HG03457 (cell line): ENCODE measurements around the gene GALNT2.

Experiments
- ATAC-seq: cut with Tn5 transposase; IDR thresholded peaks from one replicate; pipeline ENCODE4 v1.9.1; 2021; ENCODE audit warnings: moderate number of reproducible peaks; ENCODE audit not compliant: unreplicated experiment

GALNT2 gene

DNA sequence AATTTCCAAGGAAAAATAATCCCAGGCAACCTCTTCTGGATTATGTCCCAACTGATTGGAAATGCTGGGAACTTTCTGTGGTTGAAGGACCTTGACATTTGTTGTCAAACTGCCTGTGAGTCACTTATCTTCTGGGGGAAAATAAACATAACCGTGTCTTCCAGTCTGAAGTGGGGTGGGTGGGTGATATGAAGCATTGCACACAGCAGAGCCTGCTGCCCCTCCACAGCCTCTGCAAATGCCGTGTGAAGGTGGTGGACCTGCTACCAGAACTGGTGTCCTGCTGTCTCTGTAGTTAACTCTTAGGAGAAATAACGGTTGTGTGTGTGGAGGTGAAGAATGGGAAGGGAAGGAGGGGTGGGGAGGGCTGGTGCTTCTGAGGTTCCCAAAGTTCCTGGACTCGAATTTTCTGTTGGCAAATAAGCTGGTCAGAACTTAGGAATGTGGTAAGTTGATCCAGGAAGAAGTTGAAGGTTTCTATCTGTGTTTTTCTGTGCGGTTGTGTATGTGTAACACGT is 23.2 kb downstream of the GALNT2 start:
- ATAC-seq, result no peak

DNA sequence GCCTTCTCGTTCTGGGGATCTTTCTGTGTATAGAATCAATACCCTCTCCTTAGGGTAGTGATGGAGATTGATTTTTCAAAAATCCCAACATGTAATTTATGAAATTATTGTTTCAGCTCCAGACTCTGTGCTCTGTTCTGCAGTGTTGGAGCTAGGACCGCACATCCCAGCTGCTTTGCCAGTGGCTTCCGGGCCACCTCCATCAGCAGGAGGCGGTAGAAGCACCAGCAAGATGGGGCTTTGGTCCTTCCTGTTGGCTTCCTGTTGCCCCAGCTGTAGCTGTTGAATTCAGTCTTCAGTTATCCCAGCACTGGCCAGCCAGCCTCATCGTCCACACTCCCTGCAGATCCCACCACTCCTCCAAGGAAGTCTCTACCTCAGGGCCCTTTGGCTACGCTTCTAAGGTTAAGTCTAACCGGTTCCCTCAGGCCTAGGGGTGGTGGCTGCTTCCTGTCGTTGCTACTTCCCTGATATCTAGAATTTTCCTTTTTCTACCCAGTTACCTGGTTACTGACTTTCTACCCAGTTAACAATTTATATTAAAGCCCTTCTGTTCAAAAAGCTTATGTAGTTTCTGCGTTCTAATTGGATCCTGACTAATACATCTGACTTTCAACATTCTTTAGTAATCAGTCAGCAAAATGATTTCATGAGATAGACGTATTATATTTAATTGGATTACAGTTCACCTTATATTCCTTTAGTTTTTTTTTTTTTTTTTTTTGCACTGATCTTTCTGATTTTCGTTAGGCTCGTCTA is 24.6 kb downstream of the GALNT2 start:
- ATAC-seq, result no peak

DNA sequence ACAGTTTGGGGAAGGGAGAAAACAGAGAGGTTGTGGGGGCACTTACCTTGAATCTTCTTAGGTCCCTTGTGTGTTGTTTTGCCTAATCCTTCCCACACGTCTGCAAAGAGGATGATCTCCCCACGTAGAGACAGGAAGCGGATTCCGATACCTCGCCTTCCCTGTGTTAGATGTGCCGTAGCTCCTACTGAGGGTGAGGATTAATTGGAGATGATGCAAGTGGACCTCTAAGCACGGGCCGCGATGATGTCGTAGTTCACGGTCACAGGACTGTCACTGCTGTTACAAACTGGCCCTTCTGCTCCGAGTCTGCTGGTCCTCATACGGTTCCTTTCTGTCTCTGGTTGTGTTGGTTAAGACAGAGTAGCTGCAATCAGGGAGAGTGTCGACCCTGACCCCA is 27.7 kb downstream of the GALNT2 start:
- ATAC-seq, result no peak

DNA sequence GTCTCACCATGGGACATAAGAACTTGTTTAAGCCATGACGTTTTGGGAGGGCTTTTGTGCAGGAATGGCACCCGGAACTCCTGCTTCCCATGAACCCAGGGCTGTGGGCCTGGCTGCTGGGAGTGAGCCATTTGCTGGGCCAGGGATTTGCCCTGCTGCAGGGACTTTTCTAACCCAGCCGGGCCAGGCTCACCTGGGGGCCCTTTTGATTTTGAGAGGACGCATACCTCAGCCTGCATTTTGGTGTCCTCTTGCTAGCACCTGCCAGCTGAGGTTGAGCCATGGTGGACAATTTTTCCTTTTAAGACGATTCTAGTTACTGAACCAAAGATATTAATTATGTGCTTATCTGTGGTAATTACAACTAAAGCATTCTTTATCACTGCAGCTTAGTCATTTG is 28.9 kb downstream of the GALNT2 start:
- ATAC-seq, result no peak

DNA sequence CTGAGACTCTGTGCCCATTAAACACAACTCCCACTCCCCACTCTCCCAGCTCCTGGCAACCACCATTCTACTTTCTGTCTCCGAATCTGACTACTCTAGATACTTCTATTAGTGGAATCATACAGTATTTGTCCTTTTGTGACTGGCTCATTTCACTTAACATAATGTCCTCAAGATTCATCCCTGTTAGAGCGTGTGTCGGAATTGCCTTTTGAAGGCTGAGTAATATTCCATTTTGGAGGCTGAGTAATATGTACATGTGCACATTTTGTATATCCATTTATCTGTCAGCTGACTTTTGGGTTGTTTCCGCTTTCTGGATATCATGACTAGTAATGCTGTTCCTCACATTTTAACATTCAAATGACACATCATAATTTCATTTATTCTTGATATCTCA is 30.3 kb downstream of the GALNT2 start:
- no peak for ATAC-seq

DNA sequence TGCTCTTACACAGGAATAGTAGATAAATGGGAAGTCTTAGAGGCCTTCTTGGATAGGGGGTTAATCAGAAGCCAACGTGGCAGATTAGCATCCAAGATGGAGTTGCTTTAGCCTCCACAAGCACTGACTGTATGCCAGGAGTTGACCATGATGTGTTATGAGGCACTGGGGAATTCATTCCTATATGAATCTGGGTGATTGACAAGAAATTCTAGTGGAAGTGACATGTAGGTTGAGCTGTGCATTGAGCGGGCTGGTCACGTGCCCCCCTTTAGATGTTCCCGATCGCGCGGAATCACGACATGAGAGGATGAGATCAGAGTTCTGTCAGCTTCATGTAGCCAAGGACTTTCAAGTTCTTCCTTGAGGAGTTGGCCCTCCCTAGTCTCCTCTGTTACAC is 31.7 kb downstream of the GALNT2 start:
- no peak for ATAC-seq

DNA sequence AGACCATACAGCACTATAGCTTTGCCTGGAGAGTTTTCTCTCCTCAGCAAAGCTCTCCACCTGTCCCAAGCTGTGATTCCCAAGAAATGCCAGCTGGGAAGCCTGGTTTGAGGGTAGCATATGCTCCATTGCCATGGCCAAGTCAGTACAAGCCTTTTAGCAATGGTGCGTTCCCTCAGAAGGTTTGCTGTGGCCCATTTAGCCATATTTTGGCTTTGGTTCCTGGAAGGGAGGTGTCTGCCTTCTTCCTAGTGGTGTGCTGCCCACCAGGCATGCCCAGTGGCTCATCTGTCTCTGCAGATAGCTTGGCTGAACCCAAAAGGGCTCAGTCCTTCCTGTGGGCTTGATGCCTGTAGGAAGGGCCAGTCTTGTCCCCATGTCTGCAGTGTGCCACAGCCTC is 32.4 kb downstream of the GALNT2 start:
- ATAC-seq, result no peak

DNA sequence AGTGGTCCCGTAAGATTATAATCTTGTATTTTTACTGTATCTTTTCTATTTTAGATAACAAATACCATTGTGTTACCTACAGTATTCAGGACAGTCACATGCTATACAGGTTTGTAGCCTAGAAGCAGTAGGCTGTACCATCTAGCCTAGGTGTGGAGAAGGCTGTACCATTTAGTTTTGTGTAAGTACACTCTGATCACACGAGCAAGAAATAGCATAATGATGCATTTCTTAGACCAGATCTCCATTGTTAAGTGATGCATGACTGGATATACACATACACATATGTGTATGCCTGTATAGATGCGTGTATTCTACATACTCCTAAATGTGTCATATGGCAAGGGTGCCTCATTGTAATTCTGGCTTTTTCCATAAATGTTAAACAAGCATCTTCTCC is 33.9 kb downstream of the GALNT2 start:
- ATAC-seq, result no peak

DNA sequence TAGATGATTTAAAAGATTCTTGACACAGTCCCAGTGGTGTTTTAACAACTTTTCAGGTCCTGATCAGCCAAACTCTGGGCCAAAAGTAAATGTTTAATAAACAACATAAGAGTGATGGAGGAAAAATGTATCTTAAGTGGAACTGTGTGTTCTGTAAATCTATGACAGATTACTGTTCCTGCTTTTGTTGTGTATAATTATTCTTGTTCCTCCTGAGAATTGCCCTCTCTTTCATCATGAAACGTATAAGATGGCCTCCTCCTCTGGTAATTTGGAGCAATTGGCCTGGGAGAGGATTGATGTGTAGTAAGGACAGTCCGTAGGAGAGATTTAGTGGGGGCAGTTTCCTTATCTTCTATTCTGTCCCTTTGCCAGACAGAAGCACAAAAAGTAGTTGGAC is 34.5 kb downstream of the GALNT2 start:
- no peak for ATAC-seq

DNA sequence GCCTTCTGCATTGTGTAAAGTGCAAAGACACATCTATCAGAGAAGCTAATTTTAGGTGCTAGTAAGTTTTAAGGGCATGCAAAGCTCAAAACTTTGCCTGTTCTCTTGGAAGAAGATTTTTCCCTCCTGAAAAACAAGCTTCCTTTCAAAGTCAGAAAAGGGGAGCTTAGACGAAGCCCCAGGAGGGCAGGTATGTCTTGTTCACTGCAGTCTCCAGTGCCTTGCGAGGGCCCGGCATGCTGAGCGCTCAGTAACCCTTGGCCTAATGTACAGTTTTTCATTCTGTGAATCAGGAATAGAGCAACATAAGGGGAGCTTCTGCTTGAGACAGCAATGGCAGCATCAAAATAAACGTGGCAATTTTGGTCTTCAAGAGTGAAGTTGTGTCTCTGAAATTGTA is 35.0 kb downstream of the GALNT2 start:
- ATAC-seq, result no peak

DNA sequence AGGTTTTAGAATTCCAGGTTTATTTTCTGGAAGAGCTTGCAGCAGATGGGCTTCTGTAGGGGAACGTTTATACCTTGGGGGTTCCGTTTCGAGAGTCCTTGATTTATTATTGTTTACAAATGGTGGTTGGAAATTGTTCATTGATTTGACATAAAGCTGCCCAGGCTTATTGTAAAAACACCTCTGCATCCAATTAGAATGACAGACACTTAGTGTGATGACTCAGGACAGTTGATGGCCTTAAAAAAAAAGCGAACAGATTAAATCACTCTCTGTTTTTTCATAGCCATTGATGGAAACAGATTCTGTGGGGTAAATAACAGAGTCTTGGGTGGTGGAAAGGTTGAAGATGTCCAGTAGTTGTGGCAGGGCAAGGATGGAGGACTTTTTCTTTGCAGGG is 35.4 kb downstream of the GALNT2 start:
- no peak for ATAC-seq

DNA sequence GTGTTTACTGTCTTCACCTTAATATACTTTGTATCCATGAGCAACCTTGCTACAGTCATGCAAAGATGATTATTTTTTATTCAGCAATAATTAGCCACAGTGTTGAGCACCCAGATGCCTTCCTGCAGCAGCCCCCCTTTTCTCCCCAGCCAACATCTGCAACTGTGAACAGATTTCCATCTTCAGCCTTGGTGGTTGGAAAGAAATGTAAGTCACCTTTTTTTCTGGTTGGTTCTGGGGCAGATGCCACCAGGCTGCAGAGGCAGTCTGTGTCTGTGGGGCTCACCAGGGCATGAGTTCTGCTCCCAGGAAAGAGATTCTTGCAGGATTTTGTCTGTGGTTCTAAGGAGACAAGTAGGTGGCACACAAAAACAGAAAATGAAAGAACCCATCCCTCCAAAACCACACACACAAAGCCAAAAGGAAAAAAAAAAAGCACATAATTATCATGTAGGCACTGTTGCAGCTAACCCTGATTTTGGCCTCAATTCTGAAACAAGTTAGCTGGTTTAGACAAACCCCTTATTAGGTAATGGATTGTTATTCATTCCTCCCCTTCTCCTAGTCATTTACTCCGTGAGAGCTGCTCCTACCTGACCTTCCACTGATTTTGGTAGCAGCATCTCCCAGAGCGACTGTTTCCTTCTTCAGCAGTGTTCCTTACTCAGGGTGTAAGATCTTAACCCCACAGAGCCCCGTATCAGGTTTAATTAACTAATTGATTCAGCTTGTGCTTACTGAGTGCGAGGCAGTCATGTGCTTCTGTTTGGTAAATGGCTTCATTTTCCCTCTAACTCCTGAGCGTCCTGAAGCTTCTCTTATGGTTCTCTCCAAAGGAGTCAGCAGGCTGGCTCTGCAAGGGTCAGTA is 36.5 kb downstream of the GALNT2 start:
- ATAC-seq, result no peak

DNA sequence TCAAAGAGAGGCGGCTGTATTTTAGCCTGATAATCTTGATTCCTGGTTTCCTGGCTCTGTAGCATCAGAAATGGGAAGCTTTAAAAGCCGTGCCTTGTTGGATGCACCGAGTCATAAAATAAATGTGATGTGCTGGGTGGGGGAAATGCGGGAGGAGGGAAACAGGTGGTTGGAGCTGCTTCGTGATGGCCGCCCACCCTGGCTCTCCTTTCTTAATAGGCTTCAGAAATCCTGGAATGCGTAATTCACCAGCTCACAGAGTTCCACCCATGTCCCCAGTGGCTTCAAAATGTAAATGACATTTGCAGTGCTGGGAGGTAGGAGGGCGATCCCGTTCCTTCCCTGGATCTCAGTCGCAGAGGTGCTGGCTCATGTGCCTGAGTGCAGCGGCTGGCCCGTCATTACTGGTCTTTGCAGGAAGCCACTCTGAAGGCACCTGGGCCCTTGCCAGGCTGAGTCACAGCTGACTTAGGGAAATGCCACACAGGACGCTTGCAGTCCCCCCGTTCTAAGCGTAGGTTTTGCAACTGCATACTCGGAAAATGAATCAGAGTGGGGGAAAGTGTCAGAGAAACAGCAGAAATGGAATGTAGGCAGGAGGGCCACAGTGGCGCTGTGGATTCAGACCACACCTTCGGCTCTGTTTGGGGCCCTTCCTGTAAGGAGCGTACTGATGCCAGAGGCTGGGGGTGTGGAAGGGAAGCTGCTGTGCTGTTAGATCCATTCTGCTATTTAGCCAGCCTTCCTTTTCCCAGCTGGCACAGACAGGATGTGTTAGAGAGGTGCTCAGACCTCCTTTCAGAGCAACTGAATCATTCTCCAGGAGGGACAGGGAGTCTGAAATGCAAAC is 37.6 kb downstream of the GALNT2 start:
- peak; percentile 46 for ATAC-seq

DNA sequence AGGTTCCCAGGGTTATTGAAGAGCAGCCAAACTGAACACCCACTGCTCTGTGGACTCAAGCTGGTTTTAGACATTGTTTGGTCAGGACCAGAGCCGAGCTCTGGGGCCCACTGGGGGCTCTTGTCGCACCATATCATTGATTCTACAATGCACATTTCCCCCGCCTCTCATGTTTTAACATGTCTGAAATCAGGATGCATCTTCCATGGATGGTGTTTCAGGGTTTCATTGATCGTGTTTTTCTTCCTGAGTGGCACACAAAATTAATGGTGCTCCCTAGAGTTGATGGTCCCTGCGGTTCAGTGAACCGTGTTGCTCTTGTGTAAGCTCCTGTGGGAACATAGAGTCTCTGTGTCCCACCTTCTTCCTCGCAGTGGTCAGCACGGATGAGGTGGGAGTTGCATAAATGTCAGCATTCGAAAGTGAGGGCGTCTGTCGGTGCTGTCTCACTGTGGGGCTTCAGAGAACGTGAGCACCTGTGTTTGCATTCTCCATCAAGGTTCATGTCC is 38.3 kb downstream of the GALNT2 start:
- ATAC-seq, result no peak

DNA sequence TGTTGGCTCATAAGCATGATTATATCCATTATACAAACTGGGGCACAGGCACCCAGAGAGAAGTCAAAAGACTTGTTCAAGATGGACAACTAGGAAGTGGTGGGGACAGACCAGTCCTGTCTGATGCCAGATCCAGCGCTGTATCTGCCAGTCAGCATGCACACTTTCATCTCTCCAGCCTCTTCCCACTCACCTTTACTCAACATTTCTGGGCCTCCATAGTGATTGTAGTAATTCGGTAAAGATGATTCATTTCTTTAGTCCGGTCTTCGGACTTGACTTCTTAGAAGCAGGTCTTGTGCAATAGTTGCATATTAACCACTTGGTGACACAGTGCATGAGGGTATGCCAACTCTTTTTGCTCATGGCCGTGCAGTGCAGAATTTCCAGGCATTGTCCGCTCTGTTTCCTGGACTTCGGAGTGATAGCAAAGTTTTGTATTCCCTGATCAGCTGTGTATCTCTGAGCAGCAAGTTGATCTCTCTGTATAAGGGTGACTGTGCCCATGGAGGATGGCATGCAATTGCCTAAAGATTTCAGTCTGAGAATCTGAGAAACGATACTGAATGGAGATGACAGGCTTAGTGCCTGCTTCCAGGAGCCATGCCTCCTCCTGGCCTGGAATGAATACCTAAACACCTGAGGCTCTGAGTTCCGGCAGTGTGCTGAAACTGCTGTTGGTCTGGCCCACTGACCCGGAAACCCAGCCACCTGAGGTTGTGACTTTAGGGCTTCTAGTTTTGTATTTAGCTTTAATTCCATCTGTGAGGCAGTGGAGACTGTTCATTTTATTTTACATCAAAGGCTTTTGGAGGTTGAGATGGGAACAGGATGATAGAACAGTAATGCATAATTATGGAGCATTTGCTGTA is 39.0 kb downstream of the GALNT2 start:
- no peak for ATAC-seq

DNA sequence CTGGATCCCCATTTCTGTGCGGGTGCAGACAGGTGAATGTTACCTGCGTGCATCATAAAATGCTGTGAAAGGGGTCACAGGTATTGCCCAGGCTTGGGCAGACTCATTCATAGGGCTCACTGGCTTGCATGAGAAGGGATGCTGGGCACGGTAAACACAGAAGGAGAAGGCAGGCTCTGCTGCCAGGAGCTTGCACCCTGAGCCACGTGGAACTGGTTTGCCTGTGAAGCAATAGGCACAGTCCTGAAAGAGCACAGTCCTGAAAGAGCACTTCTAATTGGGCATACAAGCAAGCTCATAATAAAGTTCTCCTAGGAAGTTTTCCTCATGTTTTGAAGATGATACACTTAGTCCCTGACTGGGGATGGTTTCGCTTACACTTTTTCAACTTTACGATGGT is 40.9 kb downstream of the GALNT2 start:
- no peak for ATAC-seq

DNA sequence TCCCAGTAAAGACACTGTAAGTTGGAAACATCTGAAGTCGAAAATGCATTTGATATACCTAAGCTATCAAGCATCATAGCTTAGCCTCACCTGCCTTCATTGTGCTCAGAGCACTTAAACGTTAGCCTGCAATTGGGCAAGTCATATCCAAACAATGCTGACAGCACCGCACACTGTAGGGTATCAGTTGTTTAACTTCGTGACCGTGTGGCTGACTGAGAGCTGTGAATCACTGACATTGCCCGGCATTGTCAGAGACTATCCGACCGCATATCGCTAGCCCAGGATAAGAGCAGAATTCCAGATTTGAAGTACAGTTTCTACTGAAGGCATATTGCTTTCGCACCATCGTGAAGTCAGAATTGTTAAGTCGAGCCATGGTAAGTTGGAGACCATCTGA is 41.5 kb downstream of the GALNT2 start:
- ATAC-seq, result no peak

DNA sequence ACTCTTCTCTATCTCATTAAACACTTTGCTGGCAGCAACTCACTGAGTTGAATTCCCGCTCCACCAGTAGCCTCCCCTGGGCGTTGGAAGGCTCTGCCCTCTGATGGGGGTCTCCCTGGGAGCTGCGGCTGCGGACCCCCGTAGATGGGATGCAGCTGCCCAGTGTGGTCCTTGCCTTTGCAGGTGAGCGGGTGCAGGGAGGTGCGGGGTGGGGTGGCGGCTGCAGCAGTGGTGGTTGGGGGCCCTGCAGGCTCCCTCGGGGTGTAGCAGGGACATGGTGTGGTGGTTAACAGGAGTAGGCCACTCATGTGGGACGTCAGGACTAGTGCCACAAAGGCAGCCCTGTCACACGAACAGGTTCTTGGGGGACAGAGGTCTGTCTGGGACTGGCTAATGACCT is 42.0 kb downstream of the GALNT2 start:
- ATAC-seq, result no peak

DNA sequence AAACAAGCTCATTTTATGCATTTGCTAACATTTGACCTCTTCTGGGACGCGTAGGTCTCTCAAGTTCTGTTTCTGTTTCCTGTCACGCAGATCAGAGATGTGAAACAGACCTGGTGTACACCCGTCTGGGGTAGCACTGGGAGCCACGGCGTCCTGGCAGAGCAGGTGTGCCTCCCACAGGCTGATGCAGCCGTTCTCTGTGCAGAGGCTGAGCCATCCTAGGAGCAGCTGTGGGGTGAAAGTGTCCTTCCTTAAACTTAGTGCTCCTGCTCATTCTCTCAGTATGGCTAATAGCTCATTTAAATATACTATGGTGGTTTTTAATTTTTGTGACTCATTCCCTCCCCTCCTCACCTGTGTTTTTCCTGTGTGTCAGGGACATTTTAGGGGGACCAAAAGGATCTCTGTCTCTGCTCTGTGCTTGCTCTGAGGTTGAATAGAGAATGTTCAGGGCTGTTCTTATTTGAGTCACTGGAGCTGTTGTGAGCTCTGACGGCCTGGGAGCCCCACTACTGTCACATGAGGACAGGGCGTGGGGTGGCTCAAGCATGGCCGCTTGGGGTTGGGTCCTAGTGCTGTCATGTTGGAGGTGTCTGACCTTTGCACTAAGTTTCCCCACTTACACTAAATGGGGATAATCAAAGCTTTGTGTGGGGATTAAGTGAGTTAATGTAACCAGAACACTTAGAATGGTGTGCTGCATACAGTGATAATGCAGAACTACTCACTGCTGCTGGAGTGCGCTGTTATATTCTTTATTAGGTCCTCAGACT is 43.0 kb downstream of the GALNT2 start:
- peak; percentile 80 for ATAC-seq
